ENCODE measurements around the gene GDI1.

DNA sequence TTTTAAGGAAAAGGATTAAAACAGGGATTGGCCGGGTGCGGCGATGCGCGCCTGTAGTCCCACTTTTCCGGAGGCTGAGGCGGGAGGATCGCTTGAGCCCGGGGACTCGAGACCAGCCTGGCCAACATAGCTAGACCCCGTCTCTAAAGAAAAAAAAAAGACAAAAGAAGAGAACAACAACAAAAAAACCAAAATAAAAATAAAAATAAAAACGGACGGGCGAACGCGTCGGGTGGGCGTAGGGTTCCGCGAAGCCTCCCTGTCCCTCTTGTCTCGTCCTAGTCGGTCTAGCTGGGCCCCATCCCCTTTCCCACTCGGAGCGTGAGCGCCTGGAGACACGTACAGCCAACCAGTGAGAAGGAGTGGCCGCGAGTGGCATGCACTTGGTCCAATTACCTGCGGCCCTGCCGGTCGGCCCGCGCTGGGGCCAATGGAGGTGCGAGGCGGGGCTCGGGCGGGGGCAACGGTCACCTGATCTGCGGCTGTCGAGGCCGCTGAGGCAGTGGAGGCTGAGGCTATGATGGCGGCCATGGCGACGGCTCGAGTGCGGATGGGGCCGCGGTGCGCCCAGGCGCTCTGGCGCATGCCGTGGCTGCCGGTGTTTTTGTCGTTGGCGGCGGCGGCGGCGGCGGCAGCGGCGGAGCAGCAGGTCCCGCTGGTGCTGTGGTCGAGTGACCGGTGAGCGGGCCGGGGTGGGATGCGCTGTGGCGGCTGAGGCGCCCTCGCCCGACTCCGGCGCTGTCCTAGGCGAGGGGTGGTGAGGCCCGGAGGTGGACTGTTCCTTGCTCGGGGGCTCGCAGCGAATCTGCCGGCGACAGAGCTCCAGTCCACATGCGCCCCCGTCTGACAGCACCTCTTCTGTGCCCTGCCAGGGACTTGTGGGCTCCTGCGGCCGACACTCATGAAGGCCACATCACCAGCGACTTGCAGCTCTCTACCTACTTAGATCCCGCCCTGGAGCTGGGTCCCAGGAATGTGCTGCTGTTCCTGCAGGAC, 8.5 kb upstream of the GDI1 start, which contains the start of gene ATP6AP1:
- no peak for TF ChIP-seq CTCF (optimal IDR thresholded peaks at IDR 0.05 in 1 of 3, IDR thresholded peaks at IDR 0.05 in 1 of 3, conservative IDR thresholded peaks at IDR 0.05 in 1 of 3; ENCODE audit: extremely low read depth in 1 of 3, insufficient read depth in 2 of 3, low read length in 3 of 3)
- no peak for TF ChIP-seq EZH2 (IDR thresholded peaks at IDR 0.05; ENCODE audit: low read length)
